Upper lobe of left lung (tissue), 6 donors: ENCODE measurements around the gene CDH22. TPM values are rescaled to one million over a fixed set of nuclear protein-coding genes. Genes with fewer than 3 reads are reported as not detected.

Experiments used
- ATAC-seq, 2 donors: fragments of 200-7000 bp; cut with Tn5 transposase; one replicate each; pipeline ENCODE4 v1.9.1; 2022; ENCODE audit warnings: mild to moderate bottlenecking in 2 of 2, moderate library complexity in 2 of 2; ENCODE audit not compliant: low FRiP score in 2 of 2
- DNase-seq, 2 donors: peaks; one replicate each; pipeline ENCODE4 v3.0.0-alpha.2; 2019 to 2020
- H3K27ac ChIP-seq, 4 donors: fragments of 200-600 bp; sonication (generic); one replicate each; pipeline ENCODE4 v1.5.1; 2016 to 2019
- H3K27me3 ChIP-seq, 4 donors: fragments of 200-600 bp; sonication (generic); one replicate each; pipeline ENCODE4 v1.5.1; 2017 to 2019
- H3K36me3 ChIP-seq, 4 donors: fragments of 200-600 bp; sonication (generic); one replicate each; pipeline ENCODE4 v1.5.1; 2016 to 2019
- H3K4me1 ChIP-seq, 4 donors: fragments of 200-600 bp; sonication (generic); one replicate each; pipeline ENCODE4 v1.5.1; 2018 to 2019
- H3K4me3 ChIP-seq, 4 donors: fragments of 200-600 bp; sonication (generic); one replicate each; pipeline ENCODE4 v1.5.1; 2017 to 2019; ENCODE audit warnings: mild to moderate bottlenecking in 2 of 4, moderate library complexity in 1 of 4
- H3K9me3 ChIP-seq, 4 donors: fragments of 200-600 bp; sonication (generic); one replicate each; pipeline ENCODE4 v1.5.1; 2018 to 2019
- EP300 ChIP-seq, 4 donors: sonication (generic); formaldehyde crosslinking; IDR thresholded peaks; one replicate each; pipeline ENCODE4 v1.5.1; 2017; ENCODE audit warnings: antibody characterized with exemption in 4 of 4, control low read depth in 2 of 4
- POLR2A ChIP-seq, 4 donors: fragments of 450-650 bp; IDR thresholded peaks; one replicate each; pipeline ENCODE4 v1.5.1; 2016 to 2017; ENCODE audit warnings: antibody characterized with exemption in 4 of 4, mild to moderate bottlenecking in 2 of 4
- POLR2AphosphoS5 ChIP-seq, 2 donors: sonication (generic); formaldehyde crosslinking; IDR thresholded peaks; one replicate each; pipeline ENCODE4 v1.5.1; 2017; ENCODE audit warnings: antibody characterized with exemption in 2 of 2
- WGBS, 2 donors: methylation state at CpG; one replicate each; pipeline ENCODE4 v1.1.5; 2017 to 2018; 5-methylcytosine and 5-hydroxymethylcytosine counted together
- total RNA-seq, 6 donors: library from RNA; depleted of rRNA in 4 of 6; stranded (reverse); fragments of >200 nt in 4 of 6; gene quantifications; one replicate each; pipeline versions ENCODE4 v1.1.0 to v1.2.1, GENCODE V29; 2016 to 2021
- TF ChIP-seq, protein P1 (sequence below), 6 experiments: fragments of 450-650 bp in 4 of 6; fragments of 200-600 bp in 2 of 6; sonication (generic) in 2 of 6; IDR thresholded peaks; one replicate each; pipeline ENCODE4 v1.5.1; 2016 to 2019; ENCODE audit warnings: antibody characterized with exemption in 6 of 6
- donor health status: DM: no; HTN: no; CAD: no; lungs with moderate emphysema.
- donor health status: DM: no; HTN: yes; CAD: no; lungs with severe emphysema.

The CDH22 gene
- total RNA-seq, 6 donors from 2014 or later: 0.10 to 0.40 (median 0.24) TPM; not detected in 2

DNA sequence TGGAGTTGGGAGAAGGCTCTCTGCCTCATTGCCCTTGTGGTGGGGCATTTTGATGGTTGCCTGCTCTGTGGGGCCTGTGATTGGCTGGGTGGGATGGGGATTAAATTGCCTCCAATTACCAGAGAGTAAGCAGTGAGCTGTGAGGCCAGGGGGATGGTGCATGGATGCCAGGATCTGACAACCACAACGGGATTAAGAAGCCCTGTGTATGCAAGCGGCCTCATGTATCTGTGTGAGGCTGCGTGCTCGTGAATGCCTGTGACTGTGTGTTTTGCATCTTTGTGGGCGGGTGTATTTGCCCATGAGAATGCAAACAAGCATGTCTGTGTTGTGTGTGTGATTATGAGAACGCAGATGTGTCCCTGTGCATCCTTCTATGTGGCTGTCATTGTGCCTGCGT is 144.0 kb downstream of the CDH22 start:
- Histone ChIP-seq H3K27me3 (no peaks in the 10 kb centered on the region), H3K4me3 (no peak overlapping the region), H3K4me1 (no peaks in the 10 kb centered on the region), H3K9me3 (no peaks in the 10 kb centered on the region), H3K36me3 (no peaks in the 10 kb centered on the region), H3K27ac (no peak overlapping the region)
- TF ChIP-seq, protein P1, sequence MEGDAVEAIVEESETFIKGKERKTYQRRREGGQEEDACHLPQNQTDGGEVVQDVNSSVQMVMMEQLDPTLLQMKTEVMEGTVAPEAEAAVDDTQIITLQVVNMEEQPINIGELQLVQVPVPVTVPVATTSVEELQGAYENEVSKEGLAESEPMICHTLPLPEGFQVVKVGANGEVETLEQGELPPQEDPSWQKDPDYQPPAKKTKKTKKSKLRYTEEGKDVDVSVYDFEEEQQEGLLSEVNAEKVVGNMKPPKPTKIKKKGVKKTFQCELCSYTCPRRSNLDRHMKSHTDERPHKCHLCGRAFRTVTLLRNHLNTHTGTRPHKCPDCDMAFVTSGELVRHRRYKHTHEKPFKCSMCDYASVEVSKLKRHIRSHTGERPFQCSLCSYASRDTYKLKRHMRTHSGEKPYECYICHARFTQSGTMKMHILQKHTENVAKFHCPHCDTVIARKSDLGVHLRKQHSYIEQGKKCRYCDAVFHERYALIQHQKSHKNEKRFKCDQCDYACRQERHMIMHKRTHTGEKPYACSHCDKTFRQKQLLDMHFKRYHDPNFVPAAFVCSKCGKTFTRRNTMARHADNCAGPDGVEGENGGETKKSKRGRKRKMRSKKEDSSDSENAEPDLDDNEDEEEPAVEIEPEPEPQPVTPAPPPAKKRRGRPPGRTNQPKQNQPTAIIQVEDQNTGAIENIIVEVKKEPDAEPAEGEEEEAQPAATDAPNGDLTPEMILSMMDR (IDR thresholded peaks at IDR 0.05): no peak
- TF ChIP-seq POLR2AphosphoS5 (IDR thresholded peaks at IDR 0.05) (no peak), POLR2A (IDR thresholded peaks at IDR 0.05) (no peak), EP300 (IDR thresholded peaks at IDR 0.05) (no peak)
- WGBS, 2 donors: 68 to 69% methylated on average over 7 of the region's 7 CpGs
- DNase-seq: no peak
- ATAC-seq: no peak

DNA sequence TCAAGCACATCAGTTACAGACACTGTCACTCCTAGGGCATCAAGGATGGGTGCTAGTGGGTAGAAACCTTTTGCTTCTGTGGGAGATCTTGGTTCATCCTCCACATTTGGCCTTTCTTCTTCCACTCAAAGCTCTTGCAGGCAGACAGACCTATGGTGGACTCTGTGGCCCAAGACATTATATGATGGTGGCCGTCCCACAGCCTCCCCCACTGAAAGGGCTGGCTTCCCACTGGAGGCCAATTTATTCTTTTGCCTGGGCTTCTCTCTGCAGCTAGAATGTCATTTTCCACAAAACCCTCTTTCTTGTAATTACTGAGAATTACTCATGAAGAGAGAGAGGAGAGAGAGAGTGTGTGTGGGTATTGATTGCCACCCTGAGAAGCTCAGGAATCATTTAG is 146.4 kb downstream of the CDH22 start:
- H3K9me3 ChIP-seq: no peaks in the 10 kb centered on the region
- WGBS, 2 donors: 100% methylated on average over 1 of the region's 1 CpG; no CpG with 5 or more reads in 1 of the 2 donors
- no peaks in the 10 kb centered on the region for H3K36me3 ChIP-seq
- TF ChIP-seq, protein P1 (IDR thresholded peaks at IDR 0.05): no peak
- TF ChIP-seq POLR2AphosphoS5 (IDR thresholded peaks at IDR 0.05): no peak
- H3K4me3 ChIP-seq: no peak overlapping the region
- peaks cover 0 to 4% (median 0%) of the 10 kb centered on the region in 4 donors for H3K27me3 ChIP-seq
- ATAC-seq: no peak
- DNase-seq: no peak
- H3K4me1 ChIP-seq: no peaks in the 10 kb centered on the region
- no peak overlapping the region for H3K27ac ChIP-seq

DNA sequence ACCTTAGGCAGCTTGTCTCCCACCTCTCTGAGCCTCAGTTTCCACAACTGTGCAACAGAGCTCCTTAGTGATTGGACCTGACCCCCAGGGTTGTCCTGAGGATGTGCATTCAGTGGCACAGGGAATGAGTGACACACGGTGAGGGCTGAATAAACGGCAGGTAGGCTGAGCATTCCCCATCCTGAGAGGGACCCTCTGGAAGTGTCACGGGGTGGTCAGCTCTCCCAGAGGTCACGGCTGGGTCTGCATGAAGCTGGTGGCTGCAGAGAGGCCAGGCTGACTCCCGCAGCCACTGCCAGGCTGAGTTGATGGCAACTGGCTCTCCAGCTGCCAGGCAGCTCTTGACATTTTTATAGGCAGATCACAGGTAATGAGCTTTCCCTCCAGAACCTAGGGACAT is 147.6 kb downstream of the CDH22 start:
- TF ChIP-seq POLR2A (IDR thresholded peaks at IDR 0.05) (no peak), EP300 (IDR thresholded peaks at IDR 0.05) (no peak), POLR2AphosphoS5 (IDR thresholded peaks at IDR 0.05) (no peak)
- TF ChIP-seq, protein P1 (IDR thresholded peaks at IDR 0.05): no peak
- WGBS, 2 donors: 50 to 66% methylated on average over 5 of the region's 5 CpGs
- no peak for ATAC-seq

DNA sequence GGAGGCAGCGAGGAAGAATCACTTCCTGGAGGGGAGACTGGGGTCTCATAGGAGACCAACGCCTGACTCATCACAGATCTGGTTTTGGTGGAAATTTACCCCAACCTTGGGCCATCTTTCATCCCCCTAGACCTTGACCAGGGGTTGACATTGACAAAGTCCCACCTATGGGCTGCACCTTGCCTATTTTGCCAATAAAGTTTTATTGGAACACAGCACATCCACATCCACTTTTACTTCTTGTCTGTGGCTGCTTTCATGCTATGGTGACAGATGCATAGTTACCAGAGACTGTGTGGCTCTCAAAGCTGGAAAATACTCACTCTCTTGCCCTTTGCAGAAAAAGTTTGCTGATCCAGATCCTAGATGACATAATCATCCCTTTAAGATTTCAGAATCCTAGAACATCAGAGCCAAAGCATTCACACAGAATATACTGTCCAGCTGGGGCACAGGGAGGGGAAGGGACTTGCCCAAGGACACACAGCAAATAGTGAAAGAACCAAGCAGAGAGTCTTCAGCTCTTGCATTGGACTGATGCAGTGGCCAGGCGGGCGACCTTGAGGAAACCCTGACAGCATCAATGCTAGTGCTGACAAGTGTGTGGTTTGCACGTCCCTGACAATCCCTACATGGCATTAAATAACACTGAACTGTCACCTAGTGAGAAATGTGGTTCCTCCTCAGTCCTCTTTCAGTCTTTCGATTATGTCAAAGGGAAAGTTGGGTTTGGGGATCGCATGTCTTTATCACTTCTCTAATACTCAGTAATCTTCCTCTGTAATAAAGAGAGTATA is 149.0 kb downstream of the CDH22 start:
- H3K36me3 ChIP-seq: no peaks in the 10 kb centered on the region
- H3K27ac ChIP-seq: no peak overlapping the region
- peaks cover 0 to 5% (median 0%) of the 10 kb centered on the region in 4 donors for H3K27me3 ChIP-seq
- TF ChIP-seq EP300 (IDR thresholded peaks at IDR 0.05) (no peak), POLR2A (IDR thresholded peaks at IDR 0.05) (no peak), POLR2AphosphoS5 (IDR thresholded peaks at IDR 0.05) (no peak)
- TF ChIP-seq, protein P1 (IDR thresholded peaks at IDR 0.05): no peak
- DNase-seq (no peak), ATAC-seq (no peak)
- H3K9me3 ChIP-seq: no peaks in the 10 kb centered on the region
- H3K4me1 ChIP-seq: no peaks in the 10 kb centered on the region
- 63 to 76% methylated on average over 7 of the region's 7 CpGs for WGBS, 2 donors
- H3K4me3 ChIP-seq: no peak overlapping the region

More for the DNA sequence above, 147.6 kb downstream of the CDH22 start:
- H3K27ac ChIP-seq: no peak overlapping the region
- no peak for DNase-seq
- no peaks in the 10 kb centered on the region for H3K9me3 ChIP-seq
- H3K36me3 ChIP-seq: no peaks in the 10 kb centered on the region
- H3K27me3 ChIP-seq: peaks cover 0 to 5% (median 0%) of the 10 kb centered on the region in 4 donors
- no peak overlapping the region for H3K4me3 ChIP-seq
- H3K4me1 ChIP-seq: no peaks in the 10 kb centered on the region
